CD4-positive, alpha-beta T cell treated with Interleukin-4 for 4 hours (primary cell): ENCODE measurements around the gene ANGPTL8.

Experiments
- DNase-seq: peaks from one replicate; pipeline ENCODE4 v3.0.0-alpha.2; 2020

Gene ANGPTL8

DNA sequence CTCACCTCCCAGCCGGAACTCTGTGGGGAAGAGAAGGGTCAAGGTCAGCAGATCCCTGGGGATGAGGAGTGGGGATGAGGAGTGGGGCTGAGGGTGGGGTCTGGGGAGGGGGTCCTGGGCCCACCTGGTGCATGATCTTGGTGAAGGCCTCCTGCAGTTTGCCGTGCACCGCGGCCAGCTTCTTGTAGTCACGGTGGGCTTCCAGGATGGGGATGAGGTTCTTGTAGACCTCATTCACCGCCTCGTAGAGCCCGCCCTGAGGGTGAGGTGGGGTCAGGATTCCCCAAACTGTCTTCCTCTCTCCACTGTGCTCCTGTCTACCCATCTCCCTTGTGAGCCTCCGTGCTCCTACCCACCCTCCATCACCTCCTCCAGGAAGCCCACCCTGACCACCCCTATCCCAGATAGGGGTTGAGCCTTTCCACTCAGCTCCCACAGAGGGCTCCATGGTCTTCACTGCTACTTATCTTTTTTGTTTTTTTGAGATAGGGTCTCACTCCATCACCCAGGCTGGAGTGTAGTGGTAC, 35.3 kb upstream of the ANGPTL8 start:
- DNase-seq: no peak

DNA sequence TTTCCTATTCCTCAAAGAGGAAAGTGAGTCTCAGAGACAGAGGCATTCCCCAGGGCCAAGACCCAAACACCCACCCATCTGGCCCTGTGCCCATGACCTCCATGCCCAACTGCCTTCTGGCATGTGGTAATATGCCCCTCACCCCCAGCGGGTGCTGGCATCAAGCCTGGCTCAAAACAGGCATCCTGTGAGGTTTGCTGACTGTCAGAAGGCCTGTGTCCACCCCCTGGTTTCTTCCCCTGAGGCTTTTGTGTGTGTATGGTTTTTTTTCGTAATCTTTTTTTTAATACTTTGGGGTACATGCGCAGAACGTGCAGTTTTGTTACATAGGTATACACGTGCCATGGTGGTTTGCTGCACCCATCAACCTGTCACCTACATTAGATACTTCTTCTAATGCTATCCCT, 34.5 kb upstream of the ANGPTL8 start:
- no peak for DNase-seq

DNA sequence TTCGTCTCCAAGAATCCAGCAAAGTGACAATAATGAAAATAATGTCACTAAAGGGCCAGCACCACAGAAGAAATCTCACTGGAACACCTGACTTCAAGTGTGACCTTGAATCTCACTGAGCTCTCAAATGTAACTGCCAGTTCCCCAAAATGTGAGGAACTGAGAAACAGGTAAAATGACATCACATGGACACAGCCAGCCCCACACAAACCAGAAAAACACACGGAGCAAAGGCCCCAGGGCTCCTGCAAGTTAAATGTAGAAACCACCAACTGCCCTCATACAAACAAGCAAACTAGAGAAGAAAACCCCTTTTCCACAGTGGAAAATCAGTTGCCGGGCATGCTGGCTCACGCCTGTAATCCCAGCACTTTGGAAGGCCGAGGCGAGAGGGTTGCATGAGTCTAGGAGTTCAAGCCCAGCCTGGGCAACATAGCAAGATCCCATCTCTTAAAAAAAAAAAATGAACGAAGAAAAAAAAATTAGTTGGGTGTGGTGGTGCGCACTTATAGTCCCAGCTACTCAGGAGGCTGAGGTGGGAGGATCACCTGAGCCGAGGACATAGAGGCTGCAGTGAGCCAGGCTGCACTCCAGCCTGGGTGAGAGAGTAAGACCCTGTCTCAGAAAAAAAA, 33.4 kb upstream of the ANGPTL8 start:
- DNase-seq: no peak

GRCh38 chr19:11208561-11209471, 30.6 kb upstream of the ANGPTL8 start:
- DNase-seq: no peak

GRCh38 chr19:11209839-11210655, 29.4 kb upstream of the ANGPTL8 start:
- DNase-seq: no peak

DNA sequence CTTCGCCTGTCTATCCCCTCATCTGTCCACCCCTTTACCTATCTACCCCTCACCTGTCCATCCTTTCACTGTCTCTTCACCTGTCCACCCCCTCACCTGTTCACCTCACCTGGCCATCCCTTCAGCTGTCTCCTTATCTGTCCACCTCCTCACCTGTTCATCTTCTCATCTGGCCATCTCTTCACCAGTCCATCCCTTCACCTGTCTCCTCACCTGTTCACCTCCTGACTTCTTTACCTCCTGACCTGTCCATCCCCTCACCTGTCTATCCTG, 28.8 kb upstream of the ANGPTL8 start:
- no peak for DNase-seq

DNA sequence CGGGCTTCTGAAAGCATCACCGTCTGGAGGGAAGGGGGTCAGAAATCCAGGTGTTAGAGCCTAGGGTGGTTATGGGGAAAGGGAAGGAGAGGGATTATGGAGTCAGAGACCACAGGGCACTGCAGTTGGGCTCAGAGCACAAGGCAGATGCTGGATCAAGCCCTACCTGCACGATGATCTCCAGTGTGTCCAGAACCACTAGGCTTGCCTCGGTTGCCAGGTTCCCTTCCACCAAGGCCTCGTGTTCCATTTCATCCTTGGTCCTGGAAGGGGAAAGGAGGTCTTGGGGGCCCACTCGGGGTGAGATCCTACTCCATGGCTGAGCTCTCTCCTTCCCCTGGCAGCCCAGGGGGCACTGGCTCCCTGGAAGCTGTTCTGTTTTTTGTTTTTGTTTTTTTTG, 25.0 kb upstream of the ANGPTL8 start:
- no peak for DNase-seq

DNA sequence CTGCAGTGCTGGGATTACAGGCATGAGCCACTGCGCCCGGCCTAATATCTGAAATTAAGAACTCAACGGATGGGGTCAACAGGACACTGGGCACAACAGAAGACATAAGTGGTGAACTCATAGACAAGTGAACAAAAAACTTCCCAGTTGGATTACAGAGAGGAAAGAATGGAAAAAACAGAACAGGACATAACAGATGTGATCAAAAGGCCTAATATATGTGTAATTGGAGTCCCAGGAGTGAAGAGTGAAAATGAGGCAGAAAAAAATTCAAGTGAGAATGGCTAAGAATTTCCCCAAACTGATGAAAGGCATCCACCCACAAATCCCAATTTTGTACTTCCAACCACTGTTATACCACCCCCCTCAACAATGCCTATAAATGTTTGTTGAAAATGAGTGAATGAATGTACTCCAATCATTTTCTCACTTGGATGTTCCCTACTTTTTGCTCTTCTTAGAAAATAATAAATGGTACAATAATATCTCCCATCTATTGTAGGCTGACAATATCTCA, 18.3 kb upstream of the ANGPTL8 start:
- DNase-seq: no peak

GRCh38 chr19:11223200-11223599, 16.2 kb upstream of the ANGPTL8 start:
- DNase-seq: no peak

GRCh38 chr19:11224429-11224828, 15.0 kb upstream of the ANGPTL8 start:
- no peak for DNase-seq

- no peak for DNase-seq
These were observed 14.2 kb upstream of the ANGPTL8 start for GRCh38 chr19:11225172-11225571.

DNA sequence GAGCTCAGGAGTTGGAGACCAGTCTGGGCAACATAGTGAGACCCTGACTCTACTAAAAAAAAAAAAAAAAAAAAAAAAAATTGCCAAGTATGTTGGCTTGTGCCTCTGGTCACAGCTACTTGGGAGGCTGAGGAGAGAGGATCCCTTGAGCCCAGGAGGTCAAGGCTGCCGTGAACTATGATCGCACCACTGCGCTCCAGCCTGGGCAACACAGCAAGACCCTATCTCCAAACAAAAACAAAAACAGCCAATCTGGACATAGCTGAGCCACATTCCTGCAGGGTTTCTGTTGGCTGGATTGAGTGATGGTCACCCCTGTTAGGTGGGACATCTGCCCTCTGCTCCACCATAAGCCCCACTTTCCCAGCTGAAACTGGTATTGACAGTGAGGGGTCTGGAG, 13.6 kb upstream of the ANGPTL8 start:
- no peak for DNase-seq

DNA sequence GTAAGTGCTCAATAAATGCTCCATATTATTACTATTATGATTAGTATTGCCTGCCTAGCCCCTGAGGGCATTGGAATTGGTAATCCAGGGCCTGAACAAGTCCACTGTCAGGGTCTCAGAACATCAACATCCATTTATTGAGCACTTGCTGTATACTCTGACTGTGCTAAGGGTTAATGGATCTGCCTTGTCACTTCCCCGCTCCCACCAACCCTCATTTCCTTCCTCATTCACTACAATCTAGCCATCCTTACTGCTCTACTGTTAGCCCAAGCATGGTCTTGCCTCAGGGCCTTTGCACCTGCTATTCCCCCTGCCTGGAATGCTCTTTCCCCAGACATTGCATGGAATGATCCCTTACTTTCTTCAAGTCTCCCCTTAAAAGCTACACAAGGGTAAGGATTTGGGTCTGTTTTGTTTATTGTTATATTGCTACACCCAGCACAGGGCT, 12.7 kb upstream of the ANGPTL8 start:
- DNase-seq: no peak

DNA sequence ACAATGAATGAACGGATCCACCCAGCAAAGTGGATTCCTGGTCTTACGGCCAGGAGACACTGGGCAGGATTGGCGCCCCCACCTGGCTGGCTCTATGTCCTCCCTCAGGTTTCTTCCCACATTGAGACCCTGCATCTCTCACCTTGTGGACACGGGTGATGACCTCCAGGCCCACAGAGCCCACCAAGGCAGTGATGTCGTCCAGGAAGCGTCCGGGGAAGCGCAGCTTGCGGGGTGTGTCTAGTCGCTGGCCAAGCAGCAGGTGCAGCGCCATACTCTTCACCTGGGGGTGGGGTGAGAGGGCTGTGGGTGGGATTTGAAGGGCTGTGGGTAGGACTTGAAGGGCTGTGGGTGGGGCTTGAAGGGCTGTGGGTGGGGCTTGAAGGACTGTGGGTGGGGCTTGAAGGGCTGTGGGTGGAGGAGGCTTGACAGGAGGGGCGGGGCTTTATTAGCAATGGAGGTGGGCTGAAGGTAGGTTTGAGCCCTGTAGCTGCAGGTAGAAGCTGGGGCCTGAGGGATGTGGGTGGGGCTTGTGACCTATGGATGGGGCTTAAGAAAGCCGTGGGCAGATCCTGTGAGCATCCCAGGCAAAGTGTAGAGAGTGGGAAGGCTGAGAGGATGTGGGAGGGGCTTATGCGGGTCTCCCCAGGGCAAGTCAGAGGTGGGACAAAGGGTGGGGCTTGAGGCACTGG, 12.1 kb upstream of the ANGPTL8 start:
- DNase-seq: no peak

GRCh38 chr19:11230621-11231386, 8.6 kb upstream of the ANGPTL8 start:
- DNase-seq: no peak

DNA sequence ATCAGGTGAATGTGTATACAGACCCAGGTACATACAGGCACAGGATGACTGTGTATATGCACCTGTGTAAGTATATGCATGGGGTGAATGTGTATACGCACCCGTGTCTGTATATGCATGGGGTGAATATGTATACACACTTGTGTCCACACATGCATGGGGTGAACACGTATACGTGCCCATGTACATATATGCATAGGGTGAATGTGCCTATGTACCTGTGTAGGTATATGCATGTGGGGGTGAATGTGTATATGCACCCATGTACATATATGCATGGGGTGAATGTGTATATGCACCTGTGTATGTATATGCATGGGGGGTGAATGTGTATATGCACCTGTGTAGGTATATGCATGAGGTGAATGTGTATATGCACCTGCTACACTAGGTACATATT, 6.9 kb upstream of the ANGPTL8 start:
- no peak for DNase-seq

DNA sequence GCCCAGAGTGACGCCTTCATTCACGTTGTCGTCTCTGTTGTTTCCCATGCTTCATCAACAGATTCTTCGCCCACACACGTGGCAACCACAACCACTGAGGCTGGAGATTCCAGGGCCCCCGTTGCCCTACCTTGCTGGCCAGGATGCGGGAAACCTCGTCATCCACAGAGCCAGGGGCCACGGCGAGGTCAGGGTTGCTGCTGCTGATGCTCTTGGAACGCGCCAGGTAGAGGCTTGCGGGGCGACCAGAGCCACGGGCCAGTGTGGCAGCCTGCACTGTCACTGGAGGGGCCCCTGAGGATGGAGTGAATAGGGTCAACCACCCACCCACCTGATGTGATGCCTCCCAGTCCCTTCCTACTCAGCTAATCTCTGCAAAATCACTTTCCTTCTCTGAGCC, 6.3 kb upstream of the ANGPTL8 start:
- DNase-seq: no peak

GRCh38 chr19:11234486-11235075, 4.8 kb upstream of the ANGPTL8 start:
- no peak for DNase-seq

DNA sequence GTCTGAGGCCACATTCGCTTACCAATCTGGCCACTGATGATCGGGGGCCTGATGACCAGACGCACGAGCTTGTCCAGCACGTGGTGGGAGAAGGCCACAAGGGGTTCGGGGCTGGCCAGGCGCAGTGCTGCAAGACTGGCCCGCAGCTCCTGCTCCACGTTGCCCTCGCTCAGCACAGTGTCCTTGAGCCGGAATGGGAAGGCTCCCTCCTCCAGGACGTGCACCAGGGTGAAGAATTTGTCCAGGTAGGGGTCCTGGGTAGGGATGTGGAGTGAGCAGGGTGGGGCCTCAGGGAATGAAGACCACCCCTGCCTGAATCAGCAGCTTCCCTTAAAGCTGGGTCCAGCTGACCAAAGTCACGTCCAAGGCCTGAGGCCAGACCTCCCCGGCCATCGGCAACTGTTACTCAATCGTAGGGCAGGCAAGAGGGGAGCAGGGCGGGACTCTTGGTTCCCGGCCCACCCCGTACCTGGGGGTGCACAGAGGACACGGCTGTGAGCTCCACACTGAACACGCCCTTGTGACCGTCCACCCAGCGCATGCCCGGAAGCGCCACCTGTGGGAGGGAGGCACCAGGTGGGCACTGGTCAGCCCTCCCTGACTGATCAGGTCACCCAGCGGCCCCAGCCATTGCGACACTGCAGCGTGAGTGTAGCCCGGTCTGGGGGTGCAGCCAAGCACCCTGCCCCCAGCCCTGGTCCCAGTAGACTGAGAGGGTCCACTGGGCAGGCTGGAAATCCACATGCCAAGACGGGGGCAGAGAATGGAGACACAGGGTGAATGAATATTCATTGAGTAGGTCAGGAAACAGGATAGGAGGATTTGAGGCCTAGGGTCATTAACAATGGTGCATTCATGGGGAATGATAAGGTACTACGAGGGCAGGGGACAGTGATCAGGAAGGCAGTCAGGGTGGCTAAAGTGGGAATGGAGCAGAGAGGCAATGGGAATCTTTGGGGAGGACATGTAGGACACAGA, 2.8 kb upstream of the ANGPTL8 start:
- no peak for DNase-seq

DNA sequence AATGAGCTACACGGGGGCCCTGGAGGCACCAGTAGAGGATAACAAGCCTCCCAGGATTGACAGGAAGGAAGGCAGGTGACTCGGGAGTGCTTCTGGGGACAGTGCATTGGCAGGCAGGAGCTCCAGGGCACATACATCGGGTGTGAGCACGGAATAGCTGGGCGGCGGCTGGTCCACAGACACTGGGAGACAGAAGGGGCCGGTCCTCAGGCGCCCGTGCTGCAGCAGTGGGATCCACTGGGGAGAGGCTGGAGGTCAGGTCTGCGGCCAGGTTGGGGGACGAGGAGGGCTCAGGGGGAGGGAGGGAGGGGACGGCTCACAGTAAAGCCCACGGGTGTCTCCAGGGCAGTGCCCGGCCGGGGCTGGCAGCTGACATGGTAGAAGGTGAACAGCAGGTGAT, 2.1 kb upstream of the ANGPTL8 start:
- no peak for DNase-seq
